ENCODE results near the gene TGFB1. TPM values are rescaled to one million over a fixed set of nuclear protein-coding genes. Genes with fewer than 3 reads are reported as not detected.

The TGFB1 gene
- total and polyA plus RNA-seq, 9 of the 15 experiments (the other 6 are each of a cell fraction or from before 2014, with no cell fraction given), result 0.24 to 159 (median 17.2) TPM

- TF ChIP-seq MAFG (tag; conservative IDR thresholded peaks at IDR 0.05) (no peak), EGR1 (conservative IDR thresholded peaks at IDR 0.05) (peak; percentile 94), RBM15 (IDR thresholded peaks at IDR 0.05; ENCODE audit: insufficient read depth, low read length) (no peak), HDAC3 (IDR thresholded peaks at IDR 0.05; ENCODE audit: borderline replicate concordance, partially characterized antibody) (peak; percentile 81), CHD2 (IDR thresholded peaks at IDR 0.05; ENCODE audit: low read depth, low read length) (no peak; the same call in 1 of the 2 replicates), YBX1 (IDR thresholded peaks at IDR 0.05) (no peak), MAX (CRISPR knock-in tag; IDR thresholded peaks at IDR 0.05) (peak; percentile 66; the same call in 1 of the 2 replicates), RBM34 (IDR thresholded peaks at IDR 0.05; ENCODE audit: borderline replicate concordance, insufficient read depth, low read length) (no peak), KDM4B (IDR thresholded peaks at IDR 0.05; ENCODE audit: borderline replicate concordance in 2 of 2, low read depth in 1 of 2) (peak in 1 of 2 experiments; percentile 88; a peak in 1 of 4 replicates), JUND (IDR thresholded peaks at IDR 0.05; ENCODE audit: borderline replicate concordance, low read depth, low read length) (peak; percentile 54; the same call in 1 of the 2 replicates), JUND (tag; IDR thresholded peaks at IDR 0.05; ENCODE audit: borderline replicate concordance, low read depth, low read length) (no peak), CTBP1 (IDR thresholded peaks at IDR 0.05; ENCODE audit: borderline replicate concordance) (peak; percentile 91), TAF15 (IDR thresholded peaks at IDR 0.05; ENCODE audit: low read depth, low read length) (no peak), USF1 (CRISPR knock-in tag; IDR thresholded peaks at IDR 0.05) (peak; percentile 85), PKNOX1 (IDR thresholded peaks at IDR 0.05) (0 out of 2 replicates have a peak, but pooled peaks have one; percentile 4), ZNF431 (CRISPR knock-in tag; IDR thresholded peaks at IDR 0.05) (peak; percentile 58; the same call in 1 of the 2 replicates), CBX2 (IDR thresholded peaks at IDR 0.05; ENCODE audit: insufficient read depth, low read length, poor library complexity, severe bottlenecking) (no peak), PTTG1 (tag; IDR thresholded peaks at IDR 0.05; ENCODE audit: low read depth) (no peak), ZNF398 (CRISPR knock-in tag; IDR thresholded peaks at IDR 0.05) (no peak), ZNF511 (CRISPR knock-in tag; IDR thresholded peaks at IDR 0.05) (no peak)
- TF ChIP-seq, protein P1, sequence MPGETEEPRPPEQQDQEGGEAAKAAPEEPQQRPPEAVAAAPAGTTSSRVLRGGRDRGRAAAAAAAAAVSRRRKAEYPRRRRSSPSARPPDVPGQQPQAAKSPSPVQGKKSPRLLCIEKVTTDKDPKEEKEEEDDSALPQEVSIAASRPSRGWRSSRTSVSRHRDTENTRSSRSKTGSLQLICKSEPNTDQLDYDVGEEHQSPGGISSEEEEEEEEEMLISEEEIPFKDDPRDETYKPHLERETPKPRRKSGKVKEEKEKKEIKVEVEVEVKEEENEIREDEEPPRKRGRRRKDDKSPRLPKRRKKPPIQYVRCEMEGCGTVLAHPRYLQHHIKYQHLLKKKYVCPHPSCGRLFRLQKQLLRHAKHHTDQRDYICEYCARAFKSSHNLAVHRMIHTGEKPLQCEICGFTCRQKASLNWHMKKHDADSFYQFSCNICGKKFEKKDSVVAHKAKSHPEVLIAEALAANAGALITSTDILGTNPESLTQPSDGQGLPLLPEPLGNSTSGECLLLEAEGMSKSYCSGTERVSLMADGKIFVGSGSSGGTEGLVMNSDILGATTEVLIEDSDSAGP (CRISPR knock-in tag; IDR thresholded peaks at IDR 0.05), result no peak
Observed at GRCh38 chr19:41310033-41310831, 43.5 kb downstream of the TGFB1 start, which contains the start of gene CCDC97 (continued).
